Endothelial cell of umbilical vein (primary cell): ENCODE data around the gene PLCH1. TPM values are rescaled to one million over a fixed set of nuclear protein-coding genes. Genes with fewer than 3 reads are reported as not detected.

Experiments used
- BruUV-seq: library from RNA; stranded (reverse); fragments of 400-500 nt; replicated peaks from 2 replicates; lab custom pipeline; 2021; lab: Mats Ljungman, UMichigan
- CTCF ChIA-PET: fragments of 300-600, 350-600 bp; sonication (Branson Sonifier 250); formaldehyde crosslinking; loops from one replicate; lab custom pipeline; 2021; ENCODE audit warnings: antibody characterized with exemption, inconsistent platforms; lab: Charles Lee
- POLR2A ChIA-PET: fragments of 300-600, 350-600 bp; sonication (Branson Sonifier 250); formaldehyde crosslinking; loops from one replicate; lab custom pipeline; 2021; ENCODE audit warnings: antibody characterized with exemption, inconsistent platforms; lab: Charles Lee
- DNase-seq: peaks from one replicate; pipeline ENCODE4 v3.0.0-alpha.2; 2011; ENCODE audit warnings: low read depth, low spot score
- FAIRE-seq: peaks from 2 replicates; lab custom pipeline; 2011; peaks lifted over from hg19 to GRCh38; lab: Jason Lieb, UNC
- H2AFZ ChIP-seq: 2 replicates; pipeline ENCODE4 v1.6.0; 2012; ENCODE audit warnings: low read depth, low read length, control low read depth, inconsistent platforms
- H3K27ac ChIP-seq: 2 replicates; pipeline ENCODE4 v1.5.1; 2011; ENCODE audit warnings: low read depth, mild to moderate bottlenecking, control low read depth, low read length, moderate library complexity; ENCODE audit not compliant: insufficient read depth
- H3K27me3 ChIP-seq, 2 experiments: 2 replicates each; pipeline versions ENCODE4 v1.6.0 to v1.6.1; 2011; ENCODE audit warnings: low read length in 2 of 2, mixed read lengths in 1 of 2; ENCODE audit not compliant: control insufficient read depth in 2 of 2, insufficient read depth in 2 of 2
- H3K36me3 ChIP-seq, 2 experiments: 2 replicates in 1 of 2; 3 replicates in 1 of 2; pipeline ENCODE4 v1.5.1; 2011; ENCODE audit warnings: low read length in 2 of 2, mild to moderate bottlenecking in 1 of 2, moderate library complexity in 1 of 2; ENCODE audit not compliant: control insufficient read depth in 2 of 2, insufficient read depth in 2 of 2; ENCODE audit errors: extremely low read depth in 1 of 2
- H3K4me1 ChIP-seq: 3 replicates; pipeline ENCODE4 v1.5.1; 2011; ENCODE audit warnings: mild to moderate bottlenecking, low read length; ENCODE audit not compliant: control insufficient read depth, insufficient read depth; ENCODE audit errors: extremely low read depth
- H3K4me2 ChIP-seq: 2 replicates; pipeline ENCODE4 v1.6.1; 2011; ENCODE audit warnings: low read length, control low read depth, mixed read lengths; ENCODE audit not compliant: insufficient read depth
- H3K4me3 ChIP-seq, 3 experiments: fragments of 200-600 bp in 1 of 3; sonication (generic), shearing (Covaris generic) in 1 of 3; replicated peaks in 1 of 3; 2 replicates each; pipeline ENCODE4 v1.5.1; 2011 to 2016; ENCODE audit warnings: control low read depth in 3 of 3, low read length in 3 of 3, mild to moderate bottlenecking in 2 of 3, inconsistent platforms in 1 of 3, low read depth in 1 of 3, moderate library complexity in 1 of 3; ENCODE audit not compliant: insufficient read depth in 1 of 3
- H3K79me2 ChIP-seq: 2 replicates; pipeline ENCODE4 v1.6.0; 2012; ENCODE audit warnings: low read length, inconsistent platforms; ENCODE audit not compliant: control insufficient read depth, insufficient read depth
- H3K9ac ChIP-seq: replicated peaks from 2 replicates; pipeline ENCODE3; 2011; ENCODE audit warnings: low read length, control low read depth; ENCODE audit not compliant: insufficient read depth; ENCODE audit errors: extremely low read depth
- H3K9me1 ChIP-seq: replicated peaks from 3 replicates; pipeline ENCODE4 v1.6.0; 2011; ENCODE audit warnings: mild to moderate bottlenecking, low read length; ENCODE audit not compliant: control insufficient read depth, insufficient read depth; ENCODE audit errors: extremely low read depth
- H3K9me3 ChIP-seq: replicated peaks from 2 replicates; pipeline ENCODE4 v1.5.1; 2012; ENCODE audit warnings: low read length, inconsistent platforms; ENCODE audit not compliant: control insufficient read depth, insufficient read depth
- H4K20me1 ChIP-seq: replicated peaks from 2 replicates; pipeline ENCODE3; 2011; ENCODE audit warnings: mild to moderate bottlenecking, low read length; ENCODE audit not compliant: control insufficient read depth, insufficient read depth; ENCODE audit errors: extremely low read depth
- CTCF ChIP-seq, 2 donors: IDR thresholded peaks; 1 replicate in 1 of 2; 2 replicates in 1 of 2; pipeline ENCODE4 v1.5.1; 2011; ENCODE audit warnings: low read length in 2 of 2, mild to moderate bottlenecking in 2 of 2, moderate library complexity in 2 of 2, control low read depth in 1 of 2, inconsistent platforms in 1 of 2, low read depth in 1 of 2; ENCODE audit not compliant: insufficient read depth in 1 of 2; ENCODE audit errors: extremely low read depth in 1 of 2
- EZH2 ChIP-seq: IDR thresholded peaks from 2 replicates; pipeline ENCODE4 v1.6.1; 2012; ENCODE audit warnings: borderline replicate concordance, low read depth, mild to moderate bottlenecking, moderate library complexity, low read length, inconsistent platforms; ENCODE audit not compliant: severe bottlenecking
- FOS ChIP-seq: IDR thresholded peaks from 2 replicates; pipeline ENCODE4 v1.6.1; 2011; ENCODE audit warnings: mild to moderate bottlenecking, low read length, moderate library complexity, borderline replicate concordance; ENCODE audit not compliant: insufficient read depth
- GATA2 ChIP-seq: IDR thresholded peaks from 2 replicates; pipeline ENCODE4 v1.7.0; 2011; ENCODE audit warnings: low read depth, mild to moderate bottlenecking, moderate library complexity, mixed read lengths, low read length; ENCODE audit not compliant: insufficient read length, insufficient read depth
- JUN ChIP-seq: IDR thresholded peaks from 2 replicates; pipeline ENCODE4 v1.6.1; 2011; ENCODE audit warnings: borderline replicate concordance, low read depth; ENCODE audit not compliant: insufficient read length, insufficient read depth
- MAX ChIP-seq: IDR thresholded peaks from 2 replicates; pipeline ENCODE4 v1.6.1; 2011; ENCODE audit not compliant: insufficient read depth, insufficient read length
- MYC ChIP-seq: IDR thresholded peaks from one replicate; pipeline ENCODE4 v1.6.1; 2011; ENCODE audit warnings: mild to moderate bottlenecking, low read depth, low read length
- POLR2A ChIP-seq: IDR thresholded peaks from 2 replicates; pipeline ENCODE4 v1.6.1; 2012; ENCODE audit warnings: low read depth, mild to moderate bottlenecking, control low read depth, low read length
- POLR2AphosphoS5 ChIP-seq: IDR thresholded peaks from 2 replicates; pipeline ENCODE4 v1.6.1; 2012; ENCODE audit warnings: low read depth, mild to moderate bottlenecking, control low read depth, low read length, moderate library complexity; ENCODE audit not compliant: insufficient read depth
- dilution Hi-C: fragments of 300-500 bp; cut with MboI; formaldehyde crosslinking; loops from one replicate; pipeline ENCODE4 v1.15.0; 2019; ENCODE audit warnings: low sequenced_read_pairs; ENCODE audit not compliant: extremely low pct_ligation_motif_present
- intact Hi-C: fragments of 100-400 bp; cut with micrococcal nuclease; formaldehyde crosslinking; loops from one replicate; pipeline ENCODE4 v1.10.0; 2022
- polyA plus RNA-seq, 4 experiments: library from polyadenylated mRNA; depleted of rRNA in 3 of 4; stranded (reverse) in 3 of 4; unstranded in 1 of 4; fragments of >200 nt; gene quantifications; 2 replicates each; pipeline versions ENCODE4 v1.2.1 to v1.2.3, GENCODE V29; 2011 to 2012; ENCODE audit warnings: missing spikeins in 1 of 4
- total RNA-seq: library from RNA; stranded (reverse); gene quantifications from 2 replicates; pipeline ENCODE4 v1.2.3, GENCODE V29; 2021

PLCH1 gene
- total and polyA plus RNA-seq, 2 donors (not counting 3 experiments of a cell fraction or from before 2014, with no cell fraction given): 0.03 TPM; not detected in 1

- H3K4me1 ChIP-seq: no peaks in the 10 kb centered on the region
- FAIRE-seq: no peak
- no peaks in the 10 kb centered on the region for H4K20me1 ChIP-seq
- no peaks in the 10 kb centered on the region for H3K9me3 ChIP-seq
- H3K36me3 ChIP-seq: no peaks in the 10 kb centered on the region
- no peak overlapping the region for H3K9ac ChIP-seq
- no peak overlapping the region for H3K27ac ChIP-seq
- no peak for DNase-seq
- peaks cover 4 to 10% of the 10 kb centered on the region in 2 experiments for H3K27me3 ChIP-seq
- H3K9me1 ChIP-seq: no peaks in the 10 kb centered on the region
- H3K79me2 ChIP-seq: no peaks in the 10 kb centered on the region
- dilution Hi-C loops: no loop called here
- no peak overlapping the region for H3K4me2 ChIP-seq
- CTCF ChIA-PET: interaction anchor here (0.9 to 2.1 kb wide), 3 partner anchors 320 to 351 kb away, joined by 3 to 12 read pairs (median 4); no protein-coding TSS in a partner anchor
- no TSS peak for BruUV-seq
- no peak overlapping the region for H2AFZ ChIP-seq
- intact Hi-C loops: loop anchor here (5.0 to 10.0 kb wide), 2 partner anchors 949 to 1372 kb away; no protein-coding TSS in a partner anchor
- H3K4me3 ChIP-seq: no peak overlapping the region
- TF ChIP-seq POLR2A (no peak), JUN (no peak), EZH2 (no peak), GATA2 (no peak), POLR2AphosphoS5 (no peak), FOS (no peak), MYC (no peak), MAX (no peak), CTCF (IDR thresholded peaks at IDR 0.05; ENCODE audit: extremely low read depth in 1 of 2, insufficient read depth in 1 of 2, low read depth in 1 of 2, low read length in 2 of 2) (no peak)
- POLR2A ChIA-PET: no interaction called here
These were observed 40.8 kb downstream of the PLCH1 start for GRCh38 chr3:155704061-155704460.
